OCI-M2 (cell line): ENCODE data around the gene HOXB3.
"Not testable (repeated sequence)": the region's sequence is repeated elsewhere in the genome, so short reads cannot be mapped to it uniquely, and the experiment has no call there.

ENCODE experiments used
- DNase-seq: peaks from one replicate; lab custom pipeline; 2025; ENCODE audit not compliant: unreplicated experiment; lab: John Stamatoyannopoulos, UW

The HOXB3 gene

DNA sequence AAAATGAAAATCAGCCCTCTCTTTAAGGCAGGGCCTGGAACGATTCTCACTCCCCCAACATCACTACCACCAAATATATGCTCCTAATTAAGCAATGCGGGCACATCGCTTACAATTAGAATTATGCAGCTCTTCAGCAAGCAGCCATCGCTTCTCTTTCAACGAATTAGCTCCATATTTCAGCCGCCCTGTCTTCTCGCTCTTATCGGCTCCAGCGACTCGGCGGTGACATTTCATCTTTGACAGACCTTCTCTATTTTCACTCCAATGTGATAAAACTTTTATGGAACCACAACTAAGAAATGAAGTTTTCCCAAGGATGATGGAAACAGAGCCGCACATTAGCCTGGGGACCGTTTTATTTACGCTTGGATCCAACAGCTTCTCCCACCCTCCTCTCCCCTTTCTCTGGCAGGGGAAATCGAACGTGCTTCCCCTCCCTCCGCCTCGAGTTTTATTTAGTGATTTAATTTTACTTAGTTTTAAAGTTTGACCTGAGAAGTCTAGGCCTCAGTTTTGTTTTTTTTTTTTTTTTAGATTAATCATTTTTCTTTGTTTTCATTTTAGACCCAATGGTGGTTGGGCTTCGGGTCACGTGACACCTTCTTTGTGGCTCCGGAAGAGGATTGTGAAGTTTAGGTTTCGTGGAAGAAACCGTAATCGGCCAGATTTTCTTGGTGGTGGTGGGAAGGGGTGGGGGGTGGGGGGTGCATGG is 42.1 kb downstream of the HOXB3 start:
- no peak for DNase-seq

DNA sequence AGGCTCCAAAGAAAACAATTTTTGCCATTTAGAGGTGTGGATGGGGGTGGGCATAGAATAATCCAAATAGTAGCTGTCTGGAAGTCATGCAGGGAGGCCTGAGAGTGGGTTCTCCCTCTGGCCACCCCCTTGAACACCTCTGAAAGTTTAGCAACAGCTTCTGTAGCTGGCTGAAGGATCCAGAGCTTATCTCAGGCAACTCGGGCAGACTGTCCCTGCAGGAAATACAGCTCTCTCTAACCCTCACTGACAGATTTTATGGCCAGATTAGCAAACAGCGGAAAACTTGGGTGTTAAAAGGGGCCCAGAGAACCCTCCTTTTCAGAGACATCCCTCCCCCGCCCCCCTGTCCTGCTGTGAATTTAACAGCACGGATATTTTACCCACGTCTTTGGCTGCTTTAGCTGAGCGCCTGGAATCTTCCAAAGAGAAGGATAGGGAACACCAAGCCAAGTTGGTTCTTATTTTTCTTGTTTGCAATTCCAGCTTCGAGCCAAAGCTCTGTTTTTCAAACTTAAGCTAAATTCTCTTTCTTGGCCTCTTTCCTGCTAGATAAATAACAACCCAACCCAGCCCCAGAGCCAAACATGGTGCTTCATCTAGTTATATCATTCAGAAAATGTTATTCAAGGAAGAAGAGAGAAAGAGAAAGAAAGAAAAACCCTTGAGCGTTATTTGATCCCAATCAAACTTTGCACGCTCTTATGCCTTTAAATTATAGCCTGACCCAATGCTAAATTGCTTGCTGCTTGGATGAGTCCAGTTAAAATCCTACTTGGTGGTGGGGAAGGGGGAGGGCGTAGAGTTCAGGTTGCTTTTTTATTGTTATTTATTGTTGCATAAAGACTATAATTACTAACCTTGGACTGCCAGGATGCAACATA is 42.9 kb downstream of the HOXB3 start:
- no peak for DNase-seq

DNA sequence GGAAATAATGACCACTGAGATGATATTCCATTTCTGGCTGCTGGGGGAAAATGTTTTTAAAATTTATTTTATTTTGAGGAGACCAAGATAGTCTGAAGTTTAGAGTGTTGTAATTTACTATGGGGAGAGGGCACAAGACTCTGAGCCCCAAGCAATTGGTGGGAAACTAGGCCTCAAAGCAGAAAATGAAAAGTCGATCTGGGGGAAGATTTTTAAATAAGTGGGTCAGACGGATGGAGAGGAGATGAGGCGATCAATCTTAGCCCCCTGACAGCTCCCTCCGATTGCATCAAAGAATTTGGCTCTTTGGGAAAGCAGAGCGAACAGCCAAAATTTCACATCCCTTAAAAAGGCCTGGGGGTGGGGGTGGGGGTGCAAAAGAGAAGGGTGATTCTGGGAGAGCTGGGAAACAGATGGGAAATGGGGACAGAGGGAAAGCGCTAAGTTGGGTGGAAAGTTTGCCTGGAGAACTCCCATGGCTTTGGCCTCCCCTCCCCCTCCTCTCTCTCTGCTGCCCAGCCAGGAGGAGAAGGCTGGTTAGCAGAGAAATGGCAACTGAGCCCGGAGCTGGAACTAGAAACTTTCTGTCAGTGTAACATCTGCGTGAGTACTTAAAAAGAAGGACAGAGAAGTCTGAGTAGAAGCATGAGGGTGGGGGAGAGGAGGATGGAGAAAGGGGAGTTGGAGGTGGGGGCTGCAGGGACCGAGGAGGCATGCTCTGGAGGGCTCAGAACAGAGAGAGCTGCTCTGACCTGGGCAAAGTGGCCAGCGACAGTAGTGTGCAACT is 43.7 kb downstream of the HOXB3 start:
- DNase-seq, result no peak

DNA sequence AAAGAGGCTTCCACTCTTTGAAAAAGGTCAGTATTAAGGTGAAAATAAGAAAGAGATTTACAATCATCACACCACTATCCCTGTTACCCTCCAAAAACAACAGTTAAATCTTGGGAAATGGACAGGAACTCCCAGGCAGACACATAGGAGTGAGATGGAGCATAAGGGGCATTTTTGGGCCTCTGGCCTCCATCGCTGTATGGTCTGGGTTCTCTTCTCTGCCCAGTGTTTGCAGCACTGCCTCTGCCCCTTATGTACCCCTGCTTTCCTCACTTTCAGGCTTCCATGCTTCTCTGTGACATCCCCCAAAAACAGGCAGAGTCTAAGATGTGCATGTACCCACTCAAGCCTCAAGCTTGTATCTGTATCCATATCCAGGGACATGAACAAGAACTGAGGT is 44.5 kb downstream of the HOXB3 start:
- DNase-seq, result no peak

DNA sequence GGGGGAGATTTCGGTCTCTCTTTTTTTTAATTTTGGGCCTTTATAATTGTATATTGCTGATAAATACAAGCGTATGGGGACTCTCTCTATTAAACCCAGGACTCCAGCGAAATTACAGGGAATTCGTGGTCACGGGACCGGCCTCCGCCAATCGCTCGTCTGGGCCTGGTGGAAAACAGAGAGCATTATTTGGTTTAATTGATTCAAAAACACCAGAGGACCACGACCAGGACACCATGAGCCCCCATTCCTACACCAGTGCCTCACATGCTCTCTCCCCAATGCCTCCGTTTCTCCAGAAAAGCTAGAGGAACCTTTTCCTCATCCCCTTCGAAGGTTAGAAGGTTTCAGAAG is 45.0 kb downstream of the HOXB3 start, which contains the start of gene HOXB2:
HOXB2 (minus strand) TSS at position 88 of the 354 bp plus-strand sequence. CDS start 198 bp downstream, outside the sequence.
- no peak for DNase-seq

GRCh38 chr17:48544349-48545021 is 45.6 kb downstream of the HOXB3 start:
- no peak for DNase-seq

DNA sequence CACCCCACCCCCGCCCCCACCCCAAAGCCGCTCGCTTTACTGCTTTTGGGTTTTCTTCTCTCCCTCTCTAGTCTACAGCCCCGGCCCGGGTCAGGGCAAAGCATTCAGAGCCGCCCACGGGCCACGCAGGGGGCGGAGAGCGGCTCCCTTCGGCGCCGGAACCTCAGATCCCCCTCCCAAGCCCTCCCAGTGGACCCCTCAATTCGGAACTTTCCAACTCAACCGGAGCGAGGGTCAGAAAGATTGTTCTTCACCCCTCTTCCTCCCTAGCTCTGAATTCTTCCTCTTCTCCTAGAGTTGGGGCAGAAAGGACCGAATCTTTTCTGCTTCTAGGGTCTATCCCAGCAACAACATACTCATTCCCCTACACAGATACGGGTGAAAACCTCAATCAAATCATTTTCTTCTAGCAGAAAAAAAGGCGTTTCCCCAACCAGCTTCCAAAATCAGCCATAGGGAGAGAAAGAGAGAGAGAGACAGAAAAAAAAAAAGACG is 46.1 kb downstream of the HOXB3 start:
- no peak for DNase-seq

DNA sequence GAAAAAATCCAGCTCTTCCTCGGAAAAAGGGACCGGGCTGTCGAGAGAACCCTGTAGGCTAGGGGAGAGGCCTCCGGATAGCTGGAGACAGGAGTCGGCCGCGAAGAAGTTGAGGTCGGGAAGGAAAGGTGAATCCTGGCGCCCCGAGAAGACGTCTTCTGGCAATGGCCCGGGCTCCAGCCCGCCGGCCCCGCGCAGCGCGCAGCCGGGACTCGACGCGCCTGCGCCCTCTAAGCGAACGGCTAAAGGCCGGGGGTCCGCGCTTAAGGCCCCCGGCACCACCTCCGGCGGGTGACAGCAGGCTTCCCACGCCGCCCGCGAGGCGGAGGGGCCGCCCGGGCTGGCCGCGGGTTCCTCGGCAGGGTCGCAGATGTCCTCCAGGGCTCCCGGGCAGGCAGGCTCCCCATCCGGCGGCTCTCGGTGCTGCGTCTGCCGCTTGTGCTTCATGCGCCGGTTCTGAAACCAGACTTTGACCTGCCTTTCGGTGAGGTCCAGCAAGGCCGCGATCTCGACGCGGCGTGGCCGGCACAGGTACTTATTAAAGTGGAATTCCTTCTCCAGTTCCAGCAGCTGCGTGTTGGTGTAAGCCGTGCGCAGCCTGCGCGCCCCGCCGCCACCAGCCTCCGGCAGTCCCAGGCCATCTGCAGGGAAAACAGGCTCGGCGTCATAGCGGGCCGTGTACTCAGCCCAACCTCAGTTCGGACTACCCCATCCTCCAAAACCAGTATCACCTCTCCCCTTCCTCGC is 46.8 kb downstream of the HOXB3 start:
- DNase-seq, result no peak

GRCh38 chr17:48542698-48543106 is 47.3 kb downstream of the HOXB3 start:
- DNase-seq, result no peak

DNA sequence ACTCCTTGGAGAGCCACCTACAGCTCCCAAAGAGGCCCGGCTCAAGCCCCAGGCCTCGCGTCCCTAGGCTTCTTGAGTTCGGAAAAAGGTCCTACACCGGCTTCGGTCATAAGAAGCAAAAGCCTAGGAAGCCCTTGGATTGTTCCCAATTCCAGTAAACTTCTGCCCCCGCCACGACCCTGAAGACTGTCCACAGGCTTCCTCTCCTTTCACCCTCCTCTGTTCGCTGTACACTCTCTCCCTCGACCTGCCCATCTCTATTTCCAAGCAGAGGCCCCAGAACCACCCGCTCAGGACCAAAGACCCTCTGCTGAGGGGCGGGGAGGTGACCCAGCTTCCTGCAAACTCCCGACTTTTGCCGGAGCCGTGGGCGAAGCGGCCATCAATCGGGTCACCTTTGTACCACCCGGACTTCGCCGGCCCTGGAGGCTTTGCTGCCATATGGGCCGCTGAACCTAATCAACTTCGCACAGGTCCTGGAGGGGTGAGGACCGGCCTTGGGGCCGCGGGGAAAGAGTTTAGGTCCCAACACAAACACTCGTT is 47.9 kb downstream of the HOXB3 start:
- no peak for DNase-seq

DNA sequence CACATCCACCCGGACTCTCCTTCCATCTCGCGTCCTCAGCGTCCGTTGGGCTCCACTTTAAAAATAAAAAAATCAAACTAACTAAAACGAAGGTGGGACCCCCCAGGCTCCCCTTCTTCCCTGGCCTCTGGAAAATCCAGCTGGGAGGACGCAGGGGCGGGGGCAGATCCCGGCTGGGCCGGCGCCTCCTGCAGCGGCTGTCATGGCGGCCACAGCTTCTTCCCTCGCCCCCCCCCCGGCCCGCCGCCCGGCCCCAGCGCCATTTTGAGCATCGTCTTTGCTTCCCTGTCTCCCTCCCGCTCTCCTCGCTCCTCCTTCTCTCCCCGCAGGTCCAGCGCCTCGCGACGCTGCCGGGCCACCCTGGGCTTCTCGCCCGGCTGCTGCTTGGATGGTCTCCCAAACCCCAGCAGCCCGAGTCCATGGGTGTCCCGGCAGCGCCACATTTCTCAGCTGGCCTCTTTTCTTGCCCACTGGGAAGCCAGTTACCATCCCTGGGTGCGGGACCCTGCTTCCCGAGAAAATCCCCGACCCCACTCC is 48.4 kb downstream of the HOXB3 start:
- no peak for DNase-seq

DNA sequence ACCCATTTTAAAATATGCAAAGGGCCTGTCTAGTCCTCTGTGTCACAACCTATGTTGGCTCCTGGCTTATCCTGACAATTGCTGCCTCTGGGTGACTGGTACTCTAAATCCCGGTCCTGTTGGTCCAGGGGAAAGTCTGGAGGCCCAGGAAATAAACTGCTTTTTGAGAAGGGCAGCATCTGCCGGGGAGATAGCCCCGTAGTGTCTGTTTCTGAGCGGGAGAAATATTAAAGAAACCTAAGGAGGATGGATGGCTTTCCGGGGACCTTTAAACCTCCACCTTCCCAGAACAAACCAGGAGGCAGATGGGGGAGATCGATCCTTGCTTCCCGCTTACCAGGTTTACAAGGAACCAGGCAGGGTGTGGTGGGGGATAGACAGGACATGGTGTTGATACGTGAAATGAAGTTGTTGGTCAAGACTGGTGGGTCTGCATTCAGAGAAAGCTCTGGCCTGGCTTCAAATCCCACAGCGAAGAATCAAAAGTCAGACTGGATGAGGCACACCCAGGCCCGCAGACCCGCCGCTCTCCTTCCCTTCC is 48.9 kb downstream of the HOXB3 start:
- no peak for DNase-seq

DNA sequence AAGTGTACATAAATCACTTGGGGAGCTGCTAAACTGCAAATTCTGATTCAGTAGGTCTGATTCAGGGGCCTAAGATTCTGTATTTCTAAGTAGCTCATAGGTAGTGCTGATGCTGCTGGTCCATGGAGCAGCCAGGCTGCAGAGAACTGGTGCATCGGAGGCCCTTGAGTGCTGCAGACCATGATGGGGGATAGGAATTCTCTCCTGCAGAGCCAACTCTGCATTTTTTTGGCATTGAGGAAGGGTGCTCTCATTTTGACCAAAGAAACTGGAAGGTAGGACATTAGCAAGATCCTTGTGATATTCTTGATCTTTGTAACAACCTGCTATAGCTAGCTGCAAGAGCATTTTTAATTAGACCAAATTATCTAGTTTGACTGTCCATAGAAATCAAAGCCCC is 49.8 kb downstream of the HOXB3 start:
- DNase-seq, result no peak

DNA sequence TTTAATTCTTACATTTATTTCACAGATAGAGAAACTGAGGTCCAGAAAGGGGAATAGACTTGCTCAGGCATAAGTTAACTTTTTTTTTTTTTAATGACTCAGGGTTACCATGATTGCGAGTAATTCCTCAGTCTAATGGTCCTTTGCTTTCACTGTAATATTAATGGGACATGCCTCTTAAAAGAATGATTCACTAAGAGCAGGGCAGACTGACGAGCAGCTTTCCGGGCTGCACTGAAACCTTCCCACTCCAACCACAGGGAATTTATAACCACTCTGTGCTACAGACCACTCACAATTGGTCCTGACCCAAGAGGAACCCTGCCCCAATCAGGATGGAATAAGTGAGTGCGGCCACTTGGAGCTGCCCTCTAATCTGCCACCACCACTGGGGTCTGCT is 50.9 kb downstream of the HOXB3 start:
- no peak for DNase-seq

GRCh38 chr17:48537316-48537715 is 52.7 kb downstream of the HOXB3 start:
- DNase-seq, result no peak

DNA sequence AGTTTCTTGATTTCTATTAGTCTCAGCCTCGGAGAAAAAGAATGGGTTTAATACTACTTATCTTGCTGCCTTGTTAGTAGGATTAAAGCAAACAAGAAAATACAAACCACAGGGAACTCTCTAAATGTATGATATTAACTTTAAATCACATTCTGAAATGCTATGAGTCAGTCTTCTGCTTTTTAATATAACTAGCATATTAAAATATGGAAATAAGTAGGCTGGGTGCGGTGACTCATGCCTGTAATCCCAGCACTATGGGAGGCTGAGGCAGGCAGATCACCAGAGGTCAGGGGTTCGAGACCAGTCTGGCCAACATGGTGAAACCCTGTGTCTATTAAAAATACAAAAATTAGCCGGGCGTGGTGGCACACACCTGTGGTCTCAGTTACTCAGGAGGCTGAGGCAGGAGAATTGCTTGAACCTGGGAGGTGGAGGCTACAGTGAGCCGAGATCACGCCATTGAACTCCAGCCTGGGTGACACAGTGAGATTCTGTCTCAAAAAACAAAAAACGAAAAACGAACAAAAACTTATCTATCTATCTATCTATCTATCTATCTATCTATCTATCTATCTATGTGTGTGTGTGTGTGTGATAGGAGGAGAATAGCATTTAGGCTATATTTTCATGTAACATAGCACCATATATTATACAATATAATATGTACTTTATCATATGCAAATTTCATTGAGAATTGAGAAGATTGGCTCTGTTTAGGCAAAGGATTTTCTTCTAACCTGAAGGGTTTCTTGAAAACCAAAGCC is 54.1 kb downstream of the HOXB3 start:
- not testable (repeated sequence) for DNase-seq

- DNase-seq, result no peak
Observed at GRCh38 chr17:48532261-48532660, 57.8 kb downstream of the HOXB3 start.

GRCh38 chr17:48530887-48531272 is 59.2 kb downstream of the HOXB3 start, which contains the start of gene HOXB1:
Gene HOXB1 (minus strand): TSS chr17:48531011. CDS start chr17:48530904, 107 bp downstream.
- no peak for DNase-seq
